ENCODE measurements around the gene RALGPS1. TPM values are rescaled to one million over a fixed set of nuclear protein-coding genes. Genes with fewer than 3 reads are reported as not detected.

The RALGPS1 gene
- total RNA-seq, 2 donors from 2014 or later, result 9.7 to 17.7 TPM

DNA sequence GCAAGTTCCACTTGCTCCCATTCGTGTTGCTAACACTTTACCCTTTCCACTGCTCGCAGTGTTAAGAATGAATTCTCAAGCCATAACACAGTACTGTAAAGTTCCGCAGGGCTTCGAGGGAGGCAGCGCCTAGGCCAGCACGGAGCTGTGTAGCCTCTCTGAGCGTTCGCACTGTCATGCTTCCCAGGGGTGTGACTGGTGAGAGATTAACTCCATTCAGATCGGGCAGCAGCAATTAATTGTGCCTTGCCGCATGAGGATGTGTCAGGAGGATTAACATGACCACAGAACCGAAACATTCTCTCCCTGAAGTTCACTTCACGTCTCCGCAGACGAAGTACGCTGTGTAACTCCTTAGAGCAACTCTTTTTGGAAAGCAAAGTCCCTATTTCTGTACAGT is 30.9 kb upstream of the RALGPS1 start:
- DNase-seq (ENCODE audit: low spot score), result no peak
- TF ChIP-seq, protein P1, sequence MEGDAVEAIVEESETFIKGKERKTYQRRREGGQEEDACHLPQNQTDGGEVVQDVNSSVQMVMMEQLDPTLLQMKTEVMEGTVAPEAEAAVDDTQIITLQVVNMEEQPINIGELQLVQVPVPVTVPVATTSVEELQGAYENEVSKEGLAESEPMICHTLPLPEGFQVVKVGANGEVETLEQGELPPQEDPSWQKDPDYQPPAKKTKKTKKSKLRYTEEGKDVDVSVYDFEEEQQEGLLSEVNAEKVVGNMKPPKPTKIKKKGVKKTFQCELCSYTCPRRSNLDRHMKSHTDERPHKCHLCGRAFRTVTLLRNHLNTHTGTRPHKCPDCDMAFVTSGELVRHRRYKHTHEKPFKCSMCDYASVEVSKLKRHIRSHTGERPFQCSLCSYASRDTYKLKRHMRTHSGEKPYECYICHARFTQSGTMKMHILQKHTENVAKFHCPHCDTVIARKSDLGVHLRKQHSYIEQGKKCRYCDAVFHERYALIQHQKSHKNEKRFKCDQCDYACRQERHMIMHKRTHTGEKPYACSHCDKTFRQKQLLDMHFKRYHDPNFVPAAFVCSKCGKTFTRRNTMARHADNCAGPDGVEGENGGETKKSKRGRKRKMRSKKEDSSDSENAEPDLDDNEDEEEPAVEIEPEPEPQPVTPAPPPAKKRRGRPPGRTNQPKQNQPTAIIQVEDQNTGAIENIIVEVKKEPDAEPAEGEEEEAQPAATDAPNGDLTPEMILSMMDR (IDR thresholded peaks at IDR 0.05), result no peak
- peaks cover 0 to 16% of the 10 kb centered on the region in 2 donors for H3K4me1 ChIP-seq
- peaks cover 24% of the 10 kb centered on the region for H3K36me3 ChIP-seq
- no peaks in the 10 kb centered on the region for H3K9me3 ChIP-seq
- H3K4me3 ChIP-seq, result no peak overlapping the region
- no peaks in the 10 kb centered on the region for H3K27me3 ChIP-seq
- H3K27ac ChIP-seq, result no peak overlapping the region

DNA sequence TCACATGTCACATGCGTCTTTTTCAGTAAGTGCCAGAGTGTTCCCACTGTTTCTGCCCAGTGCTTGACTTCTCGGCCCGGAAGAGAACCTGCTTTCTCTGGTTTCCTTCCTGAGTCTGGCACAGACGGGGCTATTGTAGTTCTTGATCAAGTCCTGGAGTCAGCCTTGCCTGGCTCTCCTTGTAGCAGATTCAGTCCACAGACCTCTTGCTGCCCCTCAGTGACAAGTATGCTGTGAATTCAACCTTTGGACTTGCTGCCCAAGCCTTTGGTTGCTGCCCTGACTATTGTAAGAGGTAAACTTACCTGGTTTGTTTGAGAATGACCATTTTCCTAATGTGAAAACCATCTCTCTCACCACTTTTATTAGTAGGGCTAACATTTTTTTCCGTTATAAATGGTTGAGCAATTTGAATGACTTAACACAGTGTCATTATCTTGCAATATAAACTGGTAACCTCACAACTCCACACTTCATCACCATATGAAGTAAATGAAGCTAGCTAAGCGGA is 29.4 kb upstream of the RALGPS1 start:
- Histone ChIP-seq H3K27me3 (no peaks in the 10 kb centered on the region), H3K36me3 (peaks cover 15% of the 10 kb centered on the region), H3K27ac (no peak overlapping the region), H3K9me3 (no peaks in the 10 kb centered on the region), H3K4me3 (no peak overlapping the region), H3K4me1 (peaks cover 0 to 16% of the 10 kb centered on the region in 2 donors)
- TF ChIP-seq, protein P1 (IDR thresholded peaks at IDR 0.05), result no peak
- no peak for DNase-seq (ENCODE audit: low spot score)

DNA sequence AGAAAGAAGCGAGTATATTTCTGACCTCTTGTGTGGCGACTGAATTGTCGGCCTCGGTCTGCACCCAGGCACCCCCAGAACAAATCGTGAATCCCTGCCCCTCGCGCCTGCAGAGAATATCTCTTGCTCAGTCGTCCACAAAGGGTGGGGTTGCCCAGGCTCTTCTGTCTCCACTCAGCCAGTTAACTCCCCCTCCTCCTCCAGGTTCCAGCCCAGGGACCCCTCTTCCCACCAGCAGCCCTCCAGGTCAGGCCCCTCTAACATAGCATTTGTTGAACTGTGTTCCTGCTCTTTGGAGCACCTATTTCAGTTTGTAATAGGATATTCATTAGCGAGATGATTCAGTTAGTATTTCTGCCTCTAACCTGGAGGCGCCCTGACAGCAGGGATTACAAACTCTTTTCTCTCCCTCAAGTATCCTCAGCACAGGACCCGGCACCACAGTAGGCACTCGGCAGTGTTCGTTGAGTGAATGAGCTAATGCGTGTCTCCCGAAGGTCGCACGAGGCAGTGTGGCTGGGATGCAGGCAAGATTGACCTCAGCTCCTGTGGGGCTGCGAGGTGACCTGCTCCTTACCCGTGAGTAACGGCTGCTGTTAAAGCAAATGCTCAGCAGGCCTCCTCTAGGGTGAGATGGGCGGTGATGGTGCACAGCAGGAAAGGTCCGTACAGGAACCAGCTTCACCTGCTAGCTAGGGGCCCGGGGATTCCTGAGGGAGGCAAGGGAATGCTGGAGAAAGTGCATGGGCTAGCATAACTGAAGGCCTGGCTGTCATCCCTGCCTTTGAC is 28.4 kb upstream of the RALGPS1 start:
- no peak overlapping the region for H3K4me3 ChIP-seq
- peaks cover 0 to 11% of the 10 kb centered on the region in 2 donors for H3K4me1 ChIP-seq
- H3K36me3 ChIP-seq, result peaks cover 7% of the 10 kb centered on the region
- no peaks in the 10 kb centered on the region for H3K9me3 ChIP-seq
- TF ChIP-seq, protein P1 (IDR thresholded peaks at IDR 0.05), result no peak
- no peak overlapping the region for H3K27ac ChIP-seq
- DNase-seq (ENCODE audit: low spot score), result no peak
- no peaks in the 10 kb centered on the region for H3K27me3 ChIP-seq

DNA sequence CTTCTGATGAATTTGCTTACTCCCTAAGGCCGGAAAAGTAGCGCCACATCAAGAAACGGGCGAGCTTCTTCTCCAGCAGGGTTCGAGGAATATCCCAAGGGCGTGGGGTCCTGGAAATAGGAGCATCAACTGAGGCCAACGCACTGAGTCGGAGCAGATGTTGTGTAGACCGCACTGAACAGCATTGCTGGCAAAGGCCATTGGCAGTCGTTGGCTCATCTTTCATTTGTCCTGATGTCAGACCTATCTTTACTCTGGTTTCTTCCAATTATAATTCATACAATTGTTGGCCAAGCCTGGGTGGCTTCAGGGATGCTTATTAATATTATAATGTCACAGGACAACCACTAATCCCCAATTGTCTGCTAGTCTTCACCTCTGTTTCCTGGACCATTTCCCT is 27.7 kb upstream of the RALGPS1 start:
- H3K27ac ChIP-seq, result no peak overlapping the region
- peaks cover 7% of the 10 kb centered on the region for H3K36me3 ChIP-seq
- H3K4me1 ChIP-seq, result peaks cover 0 to 11% of the 10 kb centered on the region in 2 donors
- no peak for DNase-seq (ENCODE audit: low spot score)
- TF ChIP-seq, protein P1 (IDR thresholded peaks at IDR 0.05), result no peak
- no peaks in the 10 kb centered on the region for H3K9me3 ChIP-seq
- H3K27me3 ChIP-seq, result no peaks in the 10 kb centered on the region
- no peak overlapping the region for H3K4me3 ChIP-seq

DNA sequence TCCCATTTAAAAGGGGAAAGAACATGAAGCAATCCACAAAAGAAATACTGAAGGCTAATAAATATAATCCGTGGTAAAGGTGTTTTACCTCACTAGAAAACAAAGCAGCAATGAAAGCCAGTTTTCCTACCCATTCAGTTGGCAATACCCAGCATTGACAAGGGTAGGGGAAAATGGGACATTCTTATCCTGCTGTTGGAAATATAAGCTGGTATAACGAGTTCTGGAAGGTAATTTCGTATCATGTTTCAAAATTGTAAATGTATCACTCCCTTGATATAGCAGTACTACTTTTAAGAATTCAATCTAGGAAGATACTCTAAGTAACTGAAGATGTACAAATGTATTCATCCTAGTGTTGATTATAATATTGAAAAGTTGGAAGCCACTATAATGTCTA is 22.9 kb upstream of the RALGPS1 start:
- Histone ChIP-seq H3K4me3 (no peak overlapping the region), H3K36me3 (no peaks in the 10 kb centered on the region), H3K9me3 (no peaks in the 10 kb centered on the region), H3K4me1 (no peaks in the 10 kb centered on the region), H3K27ac (no peak overlapping the region), H3K27me3 (no peaks in the 10 kb centered on the region)
- DNase-seq (ENCODE audit: low spot score), result no peak
- TF ChIP-seq, protein P1 (IDR thresholded peaks at IDR 0.05), result no peak

Measured in right atrium auricular region (tissue), 2 donors.